ENCODE data around the gene ASB10. TPM values are rescaled to one million over a fixed set of nuclear protein-coding genes. Genes with fewer than 3 reads are reported as not detected.

Gene ASB10
- total RNA-seq = not detected

GRCh38 chr7:151186640-151187408 is at the start of gene ASB10:
TSS of gene ASB10 (minus strand) at chr7:151187250. CDS start at chr7:151187130, 120 bp downstream.

GRCh38 chr7:151232091-151232916 is 45.3 kb upstream of the ASB10 start, which contains the start of gene CHPF2:
TSS of gene CHPF2 (plus strand) at chr7:151232483. CDS start at chr7:151234012, 1,529 bp downstream.

GRCh38 chr7:151226875-151227782 is 40.1 kb upstream of the ASB10 start, which contains the start of gene ABCF2:
TSS of gene ABCF2 (minus strand) at chr7:151227205. CDS start at chr7:151226458, 747 bp downstream.

GRCh38 chr7:151210087-151210854 is 23.2 kb upstream of the ASB10 start, which contains the start of gene H2BK1:
TSS of gene H2BK1 (minus strand) at chr7:151210488. CDS start at chr7:151210318, 170 bp downstream.

GRCh38 chr7:151167197-151167961 is 19.7 kb downstream of the ASB10 start, which contains the start of gene GBX1:
TSS of gene GBX1 (minus strand) at chr7:151167694. CDS start at chr7:151167548, 146 bp downstream.

Other genes with a start within 250 kb of the ASB10 start
- gene KCNH2, start 208.9 kb downstream of the ASB10 start, total RNA-seq = 17.2 TPM
- gene NOS3, start 196.2 kb downstream of the ASB10 start, total RNA-seq = 1.3 TPM
- gene ATG9B, start 162.8 kb downstream of the ASB10 start, total RNA-seq = 2.8 TPM
- gene ABCB8, start 158.8 kb downstream of the ASB10 start, total RNA-seq = 67.6 TPM
- 2.5 TPM for gene ASIC3, start 138.7 kb downstream of the ASB10 start, total RNA-seq
- gene CDK5, start 129.4 kb downstream of the ASB10 start, total RNA-seq = 36.6 TPM
- 10.6 TPM for gene SLC4A2, start 127.7 kb downstream of the ASB10 start, total RNA-seq
- 53.5 TPM for gene FASTK, start 106.4 kb downstream of the ASB10 start, total RNA-seq
- gene TMUB1, start 103.8 kb downstream of the ASB10 start, total RNA-seq = 8.5 TPM
- gene AGAP3, start 100.8 kb downstream of the ASB10 start, total RNA-seq = 106 TPM
- gene GBX1, start 19.6 kb downstream of the ASB10 start, total RNA-seq = not detected
- gene H2BK1, start 23.2 kb upstream of the ASB10 start, total RNA-seq = not detected
- gene ABCF2, start 40.0 kb upstream of the ASB10 start, total RNA-seq = 27.9 TPM
- gene CHPF2, start 45.2 kb upstream of the ASB10 start, total RNA-seq = 24.4 TPM
- 154 TPM for gene SMARCD3, start 61.4 kb upstream of the ASB10 start, total RNA-seq
- gene NUB1, start 154.6 kb upstream of the ASB10 start, total RNA-seq = 60.1 TPM
- 121 TPM for gene WDR86, start 222.8 kb upstream of the ASB10 start, total RNA-seq

All from parietal lobe (tissue), 1 donor.